Activated T-helper 17 cell treated with anti-CD3 and anti-CD28 coated beads, Interleukin-2, amount 50 U/mL, for 72 hours (primary cell): ENCODE data around the gene ZNF77. TPM values are rescaled to one million over a fixed set of nuclear protein-coding genes. Genes with fewer than 3 reads are reported as not detected.
"Not testable (repeated sequence)": the region's sequence is repeated elsewhere in the genome, so short reads cannot be mapped to it uniquely, and the experiment has no call there.

Experiments used
- ATAC-seq: fragments of 150-1000 bp; cut with Tn5 transposase; replicated peaks from 2 replicates; pipeline ENCODE4 v1.10.0; 2021; ENCODE audit warnings: mild to moderate bottlenecking, moderate library complexity
- H3K27ac Mint-ChIP-seq: one replicate; pipeline ENCODE4 v1.8.0; 2022; ENCODE audit warnings: mixed read lengths
- H3K27me3 Mint-ChIP-seq: one replicate; pipeline ENCODE4 v1.8.0; 2022; ENCODE audit warnings: mixed read lengths
- H3K36me3 Mint-ChIP-seq: one replicate; pipeline ENCODE4 v1.8.0; 2022; ENCODE audit warnings: low read depth, mild to moderate bottlenecking, mixed read lengths
- H3K4me1 Mint-ChIP-seq: one replicate; pipeline ENCODE4 v1.8.0; 2022; ENCODE audit warnings: mixed read lengths
- H3K4me3 Mint-ChIP-seq: one replicate; pipeline ENCODE4 v1.8.0; 2022; ENCODE audit warnings: mild to moderate bottlenecking, mixed read lengths
- H3K9me3 Mint-ChIP-seq: one replicate; pipeline ENCODE4 v1.8.0; 2022; ENCODE audit warnings: mixed read lengths
- total RNA-seq, 2 donors: library from RNA; stranded (reverse); gene quantifications; one replicate each; pipeline ENCODE4 v1.2.3, GENCODE V29; 2022

The ZNF77 gene
- total RNA-seq, result 1 to 10 TPM; 4.7 to 4.9 TPM

DNA sequence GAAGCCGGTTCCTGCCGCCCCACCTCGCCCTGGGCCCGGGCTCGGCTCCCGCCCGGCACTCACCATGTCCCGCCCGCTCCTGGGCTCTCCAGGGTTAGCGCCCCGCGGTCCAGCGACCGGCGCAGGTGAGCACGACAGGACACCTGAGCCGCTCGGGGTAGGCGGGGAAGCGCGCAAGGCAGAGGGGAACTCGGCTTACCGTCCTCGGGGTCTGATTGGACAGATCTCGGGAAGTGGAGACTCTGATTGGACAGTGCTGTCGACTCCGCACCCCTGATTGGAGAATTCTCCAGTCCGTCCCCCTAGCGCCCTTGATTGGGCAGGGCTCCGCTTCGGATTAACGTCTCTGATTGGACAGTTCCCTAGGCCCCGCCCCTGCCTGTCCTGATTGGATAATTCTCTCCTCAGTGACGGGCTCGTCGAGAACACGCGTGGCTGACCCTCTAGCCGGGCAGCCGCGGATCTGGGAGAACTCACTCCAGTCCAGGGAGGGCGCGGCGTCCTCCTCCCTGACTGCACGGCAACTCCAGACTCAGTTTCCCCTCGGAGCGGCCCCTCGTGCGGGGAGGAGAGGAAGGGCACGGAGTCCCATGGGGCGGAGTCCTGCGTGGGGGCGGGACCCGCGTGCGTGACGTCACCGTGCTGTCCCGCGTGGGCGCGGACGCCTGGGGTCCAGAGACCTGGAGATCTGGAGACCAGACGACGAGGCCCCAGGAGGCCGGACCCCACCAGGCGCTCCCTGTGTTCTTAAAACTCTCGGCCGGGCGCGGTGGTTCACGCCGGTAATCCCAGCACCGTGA lies at the start of gene ZNF77:
Gene ZNF77 (minus strand): TSS at position 197 of the 800 bp plus-strand sequence. CDS start 131 bp downstream, at position 66.
- ATAC-seq, result peak; percentile 99
- H3K27ac Mint-ChIP-seq, result peak within 1 kb of the TSS; percentile 94

DNA sequence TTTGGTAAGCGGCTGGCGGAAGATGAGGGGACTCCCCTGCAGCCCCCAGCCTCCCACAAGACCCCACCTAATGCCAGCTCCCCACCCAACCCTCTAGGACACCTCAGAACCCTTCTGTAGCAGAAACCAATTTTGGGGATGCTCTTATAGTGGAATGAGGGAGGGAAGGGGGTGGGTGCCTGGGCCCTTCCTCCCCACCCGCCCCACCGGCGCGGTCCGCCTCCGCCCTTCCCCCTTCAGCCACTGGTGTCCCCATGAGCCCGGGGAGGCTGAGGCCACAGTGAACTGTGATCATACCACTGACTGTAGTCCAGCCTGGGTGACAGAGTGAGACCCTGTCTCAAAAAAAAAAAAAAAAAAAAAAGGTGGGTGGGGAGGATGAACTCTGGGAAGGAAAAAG lies 48.8 kb upstream of the ZNF77 start:
- Mint-ChIP-seq H3K36me3 (no peaks in the 10 kb centered on the region), H3K27me3 (peaks cover 2% of the 10 kb centered on the region), H3K9me3 (no peaks in the 10 kb centered on the region), H3K4me1 (no peaks in the 10 kb centered on the region), H3K27ac (no peak overlapping the region), H3K4me3 (no peak overlapping the region)
- no peak for ATAC-seq

More for the DNA sequence above, at the start of gene ZNF77:
- no peaks in the 10 kb centered on the region for H3K27me3 Mint-ChIP-seq
- peaks cover 11% of the 10 kb centered on the region for H3K36me3 Mint-ChIP-seq
- H3K4me3 Mint-ChIP-seq, result peak within 1 kb of the TSS; percentile 90
- no peaks in the 10 kb centered on the region for H3K9me3 Mint-ChIP-seq
- H3K4me1 Mint-ChIP-seq, result peaks cover 18% of the 10 kb centered on the region

DNA sequence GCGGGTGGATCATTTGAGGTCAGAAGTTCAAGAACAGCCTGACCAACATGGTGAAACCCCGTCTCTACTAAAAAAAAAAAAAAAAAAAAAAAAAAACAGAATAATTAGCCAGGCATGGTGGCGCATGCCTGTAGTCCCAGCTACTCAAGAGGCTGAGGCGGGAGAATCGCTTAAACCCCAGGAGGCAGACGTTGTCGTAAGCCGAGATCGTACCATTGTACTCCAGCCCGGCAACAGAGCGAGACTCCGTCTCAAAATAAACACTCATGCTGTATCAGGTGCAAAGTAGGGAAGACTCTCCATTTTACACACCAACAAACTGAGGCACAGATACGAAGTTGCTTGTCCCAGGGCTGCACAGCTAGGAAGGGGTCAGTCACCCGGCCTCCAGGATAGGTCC lies 48.2 kb upstream of the ZNF77 start:
- Mint-ChIP-seq H3K4me1 (no peaks in the 10 kb centered on the region), H3K27me3 (peaks cover 4% of the 10 kb centered on the region), H3K36me3 (no peaks in the 10 kb centered on the region), H3K9me3 (no peaks in the 10 kb centered on the region), H3K27ac (no peak overlapping the region), H3K4me3 (no peak overlapping the region)
- no peak for ATAC-seq

DNA sequence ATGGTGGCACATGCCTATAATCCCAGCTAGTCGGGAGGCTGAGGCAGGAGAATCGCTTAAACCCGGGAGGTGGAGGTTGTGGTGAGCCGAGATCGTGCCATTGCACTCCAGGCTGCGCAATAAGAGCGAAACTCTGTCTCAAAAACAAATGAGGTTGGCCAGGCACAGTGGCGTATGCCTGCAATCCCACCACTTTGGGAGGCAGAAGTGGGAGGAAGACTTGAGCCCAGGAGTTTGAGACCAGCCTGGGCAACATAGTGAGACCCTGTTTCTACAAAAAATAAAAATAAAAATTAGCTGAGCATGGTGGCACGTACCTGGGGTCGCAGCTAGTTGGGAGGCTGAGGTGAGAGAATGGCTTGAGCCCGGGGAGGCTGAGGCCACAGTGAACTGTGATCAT lies 47.6 kb upstream of the ZNF77 start:
- H3K27ac Mint-ChIP-seq, H3K4me1 Mint-ChIP-seq, ATAC-seq, H3K27me3 Mint-ChIP-seq, H3K36me3 Mint-ChIP-seq, H3K4me3 Mint-ChIP-seq, H3K9me3 Mint-ChIP-seq: not testable (repeated sequence)

DNA sequence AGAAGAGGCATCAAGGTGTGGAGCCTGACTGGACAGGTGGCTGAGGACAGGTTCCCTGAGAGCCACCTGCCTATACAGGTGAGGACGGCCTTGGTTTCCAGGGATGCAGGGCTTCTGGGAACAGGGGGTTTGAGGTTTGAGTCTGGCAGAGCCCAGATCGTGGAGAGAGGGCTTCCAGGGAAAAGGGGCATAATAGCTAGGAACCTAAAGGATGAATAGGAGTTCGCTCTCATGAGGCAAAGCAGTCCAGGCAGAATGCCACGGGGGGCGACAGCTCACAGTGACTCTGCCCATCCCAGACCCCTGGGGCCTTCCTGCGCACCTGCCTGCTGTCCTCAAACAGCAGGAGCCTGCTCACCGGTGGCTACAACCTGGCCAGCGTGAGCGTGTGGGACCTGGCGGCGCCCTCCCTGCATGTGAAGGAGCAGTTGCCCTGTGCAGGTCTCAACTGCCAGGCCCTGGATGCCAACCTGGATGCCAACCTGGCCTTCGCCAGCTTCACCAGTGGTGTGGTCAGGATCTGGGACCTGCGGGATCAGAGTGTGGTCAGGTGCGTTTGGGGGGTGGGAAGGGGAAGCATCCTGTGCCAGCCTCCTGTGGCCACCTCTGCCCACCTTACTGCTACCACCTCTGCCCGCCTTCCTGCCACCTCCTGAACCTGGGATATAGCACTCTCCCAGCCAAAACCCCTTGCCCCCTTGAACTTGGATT lies 44.6 kb upstream of the ZNF77 start:
- H3K9me3 Mint-ChIP-seq, result no peaks in the 10 kb centered on the region
- no peak overlapping the region for H3K4me3 Mint-ChIP-seq
- H3K27ac Mint-ChIP-seq, result no peak overlapping the region
- H3K36me3 Mint-ChIP-seq, result no peaks in the 10 kb centered on the region
- no peak for ATAC-seq
- H3K4me1 Mint-ChIP-seq, result no peaks in the 10 kb centered on the region
- H3K27me3 Mint-ChIP-seq, result peaks cover 4% of the 10 kb centered on the region

DNA sequence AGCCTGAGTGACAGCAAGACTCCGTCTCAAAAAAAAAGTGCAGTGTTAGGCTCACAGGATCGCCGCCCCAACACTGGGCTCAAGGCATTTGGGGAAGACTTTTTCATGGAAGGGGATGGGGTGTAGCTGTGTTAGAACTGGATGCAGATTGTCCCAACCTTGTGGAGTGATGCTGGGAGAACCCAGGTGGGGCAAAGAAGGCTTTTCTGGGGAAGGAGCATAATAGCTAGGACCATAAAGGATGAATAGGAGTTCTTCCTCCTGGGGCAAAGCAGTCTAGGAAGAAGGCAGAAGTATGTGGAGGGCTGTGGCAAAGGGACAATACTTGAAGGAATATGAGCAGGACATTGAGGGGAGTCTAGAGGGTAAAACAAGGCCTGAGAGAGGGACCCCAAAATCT lies 43.8 kb upstream of the ZNF77 start:
- Mint-ChIP-seq H3K27me3 (peaks cover 5% of the 10 kb centered on the region), H3K36me3 (no peaks in the 10 kb centered on the region), H3K27ac (no peak overlapping the region), H3K4me1 (no peaks in the 10 kb centered on the region), H3K4me3 (no peak overlapping the region), H3K9me3 (no peaks in the 10 kb centered on the region)
- no peak for ATAC-seq

DNA sequence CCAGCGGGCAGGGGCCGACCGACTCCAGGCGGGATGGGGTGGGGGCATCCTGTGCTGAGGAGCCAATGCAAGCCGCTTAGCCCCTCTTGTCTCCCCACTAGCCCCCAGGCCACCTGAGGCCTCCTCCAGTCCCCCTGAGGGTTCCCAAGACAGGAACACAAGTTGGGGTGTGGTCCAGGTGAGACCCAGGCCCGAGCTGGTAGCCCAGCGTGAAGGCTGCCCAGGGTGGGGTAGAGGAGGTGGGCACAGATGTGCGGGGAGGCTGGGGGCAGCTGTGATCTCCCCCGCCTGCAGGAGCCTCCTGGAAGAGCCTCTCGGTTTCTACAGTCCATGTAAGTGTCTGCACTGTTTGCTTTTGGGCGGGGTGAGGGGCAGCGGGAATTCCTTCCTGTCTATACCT lies 43.0 kb upstream of the ZNF77 start:
- Mint-ChIP-seq H3K36me3 (no peaks in the 10 kb centered on the region), H3K27ac (no peak overlapping the region), H3K9me3 (no peaks in the 10 kb centered on the region), H3K27me3 (peaks cover 12% of the 10 kb centered on the region), H3K4me3 (no peak overlapping the region), H3K4me1 (no peaks in the 10 kb centered on the region)
- no peak for ATAC-seq

DNA sequence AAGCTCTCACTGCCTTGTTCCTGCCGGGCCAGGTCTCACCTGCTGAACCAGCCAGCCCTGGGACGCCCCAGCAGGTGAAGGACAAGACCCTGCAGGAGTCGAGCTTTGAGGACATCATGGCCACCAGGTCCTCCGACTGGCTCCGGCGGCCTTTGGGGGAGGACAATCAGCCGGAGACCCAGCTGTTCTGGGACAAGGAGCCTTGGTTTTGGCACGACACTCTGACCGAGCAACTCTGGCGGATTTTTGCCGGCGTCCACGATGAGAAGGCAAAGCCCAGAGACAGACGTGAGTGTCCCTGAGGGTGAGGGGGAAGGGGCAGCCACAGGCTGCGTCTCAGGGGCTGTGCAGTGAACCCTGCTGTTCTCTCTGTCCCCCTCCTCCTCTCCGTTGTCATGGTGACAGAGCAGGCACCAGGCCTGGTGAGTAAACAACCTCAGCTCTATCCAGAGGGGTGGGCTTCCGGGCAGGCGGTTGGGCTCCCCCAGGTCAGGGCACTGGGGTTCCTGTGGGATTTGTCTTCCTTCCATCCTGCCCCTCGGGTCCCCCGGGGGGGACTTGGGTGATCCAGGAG lies 42.3 kb upstream of the ZNF77 start:
- H3K4me1 Mint-ChIP-seq, result no peaks in the 10 kb centered on the region
- H3K36me3 Mint-ChIP-seq, result no peaks in the 10 kb centered on the region

DNA sequence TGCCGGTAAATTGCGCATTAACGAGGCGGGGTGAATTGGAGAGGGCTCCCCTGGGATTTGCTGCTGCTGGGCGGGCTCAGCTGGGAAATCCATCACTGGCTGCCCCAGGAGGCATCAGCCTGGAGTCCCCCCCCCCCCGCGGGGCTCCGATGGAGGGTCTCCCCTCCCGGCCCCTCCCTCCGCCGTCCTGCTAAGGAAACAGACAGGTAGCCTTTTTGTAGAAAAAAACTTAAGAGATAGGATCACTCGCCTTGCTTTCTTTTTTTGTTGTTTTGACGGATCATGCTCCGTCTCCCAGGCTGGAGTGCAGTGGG lies 39.4 kb upstream of the ZNF77 start:
- Mint-ChIP-seq H3K27ac (no peak overlapping the region), H3K4me1 (no peaks in the 10 kb centered on the region), H3K9me3 (no peaks in the 10 kb centered on the region), H3K4me3 (no peak overlapping the region), H3K27me3 (peaks cover 21% of the 10 kb centered on the region), H3K36me3 (no peaks in the 10 kb centered on the region)
- ATAC-seq, result no peak

More for the DNA sequence above, 42.3 kb upstream of the ZNF77 start:
- no peak for ATAC-seq
- Mint-ChIP-seq H3K27ac (no peak overlapping the region), H3K9me3 (no peaks in the 10 kb centered on the region), H3K4me3 (no peak overlapping the region), H3K27me3 (peaks cover 12% of the 10 kb centered on the region)

DNA sequence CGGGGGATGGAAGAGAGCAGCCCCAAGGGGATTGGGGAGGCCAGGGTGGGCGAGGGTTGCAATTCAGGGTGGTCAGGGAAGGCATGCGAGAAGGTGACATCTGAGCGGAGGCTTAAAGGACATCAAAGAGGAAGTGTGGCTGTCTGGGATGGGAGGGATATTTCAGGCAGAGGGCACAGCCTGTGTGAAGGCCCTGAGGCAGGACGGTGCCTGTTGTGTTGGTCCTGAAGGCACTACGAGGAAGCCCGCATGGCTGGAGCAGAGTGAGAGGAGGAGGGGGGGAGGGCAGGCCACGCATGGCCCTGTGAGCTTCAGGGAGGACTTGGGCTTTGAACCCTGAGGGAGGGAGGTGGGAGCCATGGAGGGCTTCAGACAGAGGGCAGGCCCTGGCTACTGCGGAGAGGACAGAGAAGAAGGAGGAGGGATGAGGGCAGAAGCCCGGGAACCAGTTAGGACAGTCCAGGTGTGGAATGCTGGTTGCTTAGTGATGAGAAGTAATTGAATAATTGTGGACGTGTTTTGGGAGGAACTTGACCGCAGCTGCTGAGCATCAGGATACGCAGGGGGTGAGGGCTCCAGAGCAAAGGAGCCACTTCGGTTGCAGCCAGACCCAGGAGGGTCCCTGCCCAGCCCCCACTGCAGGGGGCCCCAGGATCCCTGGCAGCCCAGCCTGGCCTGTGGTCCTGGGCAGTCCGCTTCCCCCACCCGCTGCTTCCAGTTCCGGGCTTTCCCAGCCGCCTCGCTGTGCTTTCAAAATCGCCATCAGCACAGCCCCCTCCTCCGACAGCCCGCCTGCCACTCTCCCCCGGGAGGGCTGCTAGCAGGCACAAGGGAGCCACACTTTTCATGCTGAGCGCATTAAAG lies 38.8 kb upstream of the ZNF77 start:
- Mint-ChIP-seq H3K4me1 (no peaks in the 10 kb centered on the region), H3K27me3 (peaks cover 19% of the 10 kb centered on the region), H3K36me3 (no peaks in the 10 kb centered on the region), H3K4me3 (no peak overlapping the region), H3K9me3 (no peaks in the 10 kb centered on the region), H3K27ac (no peak overlapping the region)
- no peak for ATAC-seq

DNA sequence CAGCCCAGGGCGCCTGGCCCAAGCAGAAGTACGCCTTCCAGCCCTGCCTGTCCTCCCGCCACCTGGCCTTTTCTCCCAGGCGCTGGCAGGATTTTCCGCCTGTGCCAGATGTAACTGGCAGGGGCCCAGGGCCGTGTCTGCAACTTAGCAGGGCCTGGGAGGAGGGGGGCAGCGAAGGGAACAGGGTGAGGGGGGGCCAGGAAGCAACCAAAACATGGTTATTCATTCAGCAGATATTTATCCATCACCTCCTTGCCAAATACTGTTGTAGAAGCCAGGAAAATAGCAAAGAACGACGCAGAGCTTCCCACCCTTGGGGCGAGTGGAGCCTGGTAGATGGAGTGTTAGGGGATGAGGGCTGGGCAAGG lies 38.2 kb upstream of the ZNF77 start:
- H3K4me3 Mint-ChIP-seq, result no peak overlapping the region
- no peaks in the 10 kb centered on the region for H3K9me3 Mint-ChIP-seq
- no peaks in the 10 kb centered on the region for H3K36me3 Mint-ChIP-seq
- no peaks in the 10 kb centered on the region for H3K4me1 Mint-ChIP-seq
- H3K27ac Mint-ChIP-seq, result no peak overlapping the region
- ATAC-seq, result no peak
- peaks cover 17% of the 10 kb centered on the region for H3K27me3 Mint-ChIP-seq

DNA sequence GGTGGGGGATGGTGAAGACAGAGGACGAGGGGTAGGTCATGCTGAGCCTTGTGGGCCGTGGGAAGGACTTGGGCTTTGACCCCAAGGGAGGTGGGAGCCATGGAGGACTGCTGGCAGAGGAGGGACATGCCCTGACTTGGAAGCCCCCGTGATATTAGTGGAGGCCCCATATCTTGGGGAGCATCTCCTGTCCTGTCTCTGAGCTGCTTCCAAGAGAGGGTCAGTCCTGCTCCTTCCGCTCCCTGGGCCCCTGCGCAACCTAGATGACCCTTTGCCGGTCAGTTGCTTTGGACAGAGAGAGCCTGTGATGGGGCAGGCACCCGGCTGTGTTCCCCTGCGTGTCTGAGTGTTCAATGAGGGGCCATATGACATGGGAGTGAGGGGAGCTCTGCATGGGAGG lies 37.8 kb upstream of the ZNF77 start:
- no peaks in the 10 kb centered on the region for H3K9me3 Mint-ChIP-seq
- H3K4me1 Mint-ChIP-seq, result no peaks in the 10 kb centered on the region
- H3K36me3 Mint-ChIP-seq, result no peaks in the 10 kb centered on the region
- no peak for ATAC-seq
- no peak overlapping the region for H3K4me3 Mint-ChIP-seq
- H3K27ac Mint-ChIP-seq, result no peak overlapping the region
- H3K27me3 Mint-ChIP-seq, result peaks cover 17% of the 10 kb centered on the region

DNA sequence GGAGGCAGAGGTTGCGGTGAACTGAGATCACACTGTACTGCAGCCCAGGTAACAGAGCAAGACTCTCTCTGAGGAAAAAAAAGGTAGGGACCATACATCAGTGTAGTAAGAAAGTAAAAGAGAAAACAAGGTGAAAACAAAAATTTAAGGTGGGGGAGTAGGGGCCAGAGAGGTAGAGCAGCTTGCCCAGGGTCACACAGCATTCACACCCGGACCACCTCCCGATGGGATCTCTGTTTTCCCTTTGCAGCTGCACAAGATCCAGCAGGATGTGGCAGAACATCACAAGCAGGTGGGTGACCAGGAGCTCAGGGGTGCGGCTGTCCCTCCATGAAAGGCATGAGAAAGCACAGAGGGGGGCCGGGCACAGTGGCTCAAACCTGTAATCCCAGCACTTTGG lies 37.1 kb upstream of the ZNF77 start:
- H3K4me1 Mint-ChIP-seq, result no peaks in the 10 kb centered on the region
- peaks cover 17% of the 10 kb centered on the region for H3K27me3 Mint-ChIP-seq
- no peak for ATAC-seq
- H3K36me3 Mint-ChIP-seq, result no peaks in the 10 kb centered on the region
- H3K9me3 Mint-ChIP-seq, result no peaks in the 10 kb centered on the region
- H3K27ac Mint-ChIP-seq, result no peak overlapping the region
- H3K4me3 Mint-ChIP-seq, result no peak overlapping the region

DNA sequence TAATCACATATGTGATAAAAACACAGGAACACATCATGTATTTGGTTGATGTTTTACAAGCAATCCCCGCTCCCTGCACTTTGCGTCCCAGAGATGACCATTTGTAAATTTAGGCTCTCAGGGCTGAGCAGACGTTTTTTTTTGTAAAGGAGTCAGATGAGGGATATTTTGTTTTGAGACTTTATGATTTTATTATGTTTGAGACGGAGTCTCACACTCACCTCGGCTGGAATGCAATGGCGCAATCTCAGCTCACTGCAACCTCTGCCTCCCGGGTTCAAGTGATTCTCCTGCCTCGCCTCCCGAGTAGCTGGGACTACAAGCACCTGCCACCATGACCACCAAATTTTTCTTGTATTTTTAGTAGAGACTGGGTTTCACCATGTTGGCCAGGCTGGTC lies 34.0 kb upstream of the ZNF77 start:
- ATAC-seq, result no peak
- Mint-ChIP-seq H3K9me3 (no peaks in the 10 kb centered on the region), H3K4me1 (no peaks in the 10 kb centered on the region), H3K4me3 (no peak overlapping the region), H3K27ac (no peak overlapping the region), H3K36me3 (no peaks in the 10 kb centered on the region), H3K27me3 (peaks cover 21% of the 10 kb centered on the region)
